Fibroblast of skin of left biceps (primary cell): ENCODE data around the gene NRG4.
A peak's percentile ranks its signal among the peaks of the same experiment; 100 is the strongest.
"Not testable (repeated sequence)": the region's sequence is repeated elsewhere in the genome, so short reads cannot be mapped to it uniquely, and the experiment has no call there.

ENCODE experiments used
- DNase-seq, 2 experiments: peaks; one replicate each; pipeline ENCODE4 v3.0.0-alpha.2; 2013; ENCODE audit warnings: low read depth in 2 of 2

The NRG4 gene

GRCh38 chr15:75994220-75994619 lies 18.0 kb downstream of the NRG4 start:
- DNase-seq: no peak

- no peak for DNase-seq
Observed at GRCh38 chr15:75992897-75993296, 19.3 kb downstream of the NRG4 start.

- DNase-seq: no peak
Observed at GRCh38 chr15:75989875-75990274, 22.3 kb downstream of the NRG4 start.

GRCh38 chr15:75989045-75989444 lies 23.2 kb downstream of the NRG4 start:
- DNase-seq: peak; percentile 22 to 25

DNA sequence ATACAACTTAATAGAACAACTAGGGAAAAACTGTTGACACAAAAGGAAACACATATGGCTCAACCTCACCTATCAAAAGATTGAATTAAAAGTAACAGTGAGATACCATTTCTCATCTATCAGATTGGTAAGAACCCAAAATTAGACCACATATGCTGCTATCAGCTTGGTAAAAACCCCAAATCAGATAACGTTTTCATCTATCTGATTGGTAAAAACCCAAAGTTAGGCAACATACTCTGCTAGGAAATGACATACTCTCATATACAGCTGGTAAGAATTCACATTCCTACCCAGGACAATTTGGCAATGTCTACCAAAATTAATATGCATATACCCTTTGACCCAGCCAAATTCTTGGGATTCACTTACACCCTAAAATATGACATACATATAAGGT lies 26.3 kb downstream of the NRG4 start:
- no peak for DNase-seq

DNA sequence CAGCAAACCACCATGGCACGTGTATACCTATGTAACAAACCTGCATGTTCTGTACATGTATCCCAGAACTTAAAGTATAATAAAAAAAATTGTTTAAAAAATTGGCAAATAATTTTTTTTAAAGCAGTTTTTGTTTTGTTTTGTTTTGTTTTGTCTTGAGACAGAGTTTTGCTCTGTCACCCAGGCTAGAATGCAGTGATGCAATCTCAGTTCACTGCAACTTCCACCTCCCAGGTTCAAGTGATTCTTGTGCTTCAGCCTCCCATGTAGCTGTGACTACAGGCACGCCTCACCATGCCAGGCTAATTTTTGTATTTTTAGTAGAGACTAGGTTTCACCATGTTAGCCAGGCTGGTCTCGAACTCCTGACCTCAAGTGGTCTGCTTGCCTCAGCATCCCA lies 27.5 kb downstream of the NRG4 start:
- not testable (repeated sequence) for DNase-seq

- DNase-seq: no peak
Observed at GRCh38 chr15:75982468-75982867, 29.8 kb downstream of the NRG4 start.

- DNase-seq: no peak
Observed at GRCh38 chr15:75981149-75981815, 30.9 kb downstream of the NRG4 start.

- DNase-seq: not testable (repeated sequence)
Observed at GRCh38 chr15:75976766-75977165, 35.5 kb downstream of the NRG4 start.

DNA sequence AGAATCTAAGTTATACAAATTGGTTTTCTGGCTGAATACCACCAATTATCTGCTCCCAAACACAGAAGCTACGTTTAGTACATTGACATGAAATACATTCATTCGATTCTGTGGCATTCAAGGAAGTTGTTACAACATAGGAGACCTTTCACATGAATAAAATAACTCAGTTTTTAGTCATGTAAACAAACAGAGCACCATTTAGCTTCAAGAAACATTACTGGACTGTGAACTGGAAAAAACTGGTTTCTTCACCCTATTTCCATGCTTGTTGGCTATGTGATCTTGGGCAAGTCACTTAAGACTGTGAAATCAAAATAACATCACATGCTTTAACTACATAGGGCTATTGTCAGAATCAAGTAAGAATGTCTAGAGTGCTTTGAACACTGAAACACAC lies 46.2 kb downstream of the NRG4 start:
- no peak for DNase-seq

DNA sequence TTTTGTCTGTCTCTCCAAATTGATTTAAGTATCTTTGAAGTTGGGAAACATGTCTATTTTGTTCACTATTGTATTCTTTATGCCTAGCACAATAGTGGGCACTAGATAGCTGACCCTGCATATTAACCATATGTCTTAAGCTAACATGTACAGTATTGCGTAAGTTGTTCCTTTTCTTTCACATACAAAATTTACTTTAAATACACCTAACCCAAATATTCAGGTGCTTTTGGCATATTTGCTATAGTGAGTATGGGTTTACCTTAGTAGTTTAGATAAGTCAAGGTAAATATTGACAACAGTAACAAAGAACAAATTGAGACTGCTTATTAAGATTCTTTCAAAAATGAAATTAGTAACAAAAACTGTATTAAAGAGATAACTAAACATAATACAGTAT lies 50.9 kb downstream of the NRG4 start:
- DNase-seq: no peak

DNA sequence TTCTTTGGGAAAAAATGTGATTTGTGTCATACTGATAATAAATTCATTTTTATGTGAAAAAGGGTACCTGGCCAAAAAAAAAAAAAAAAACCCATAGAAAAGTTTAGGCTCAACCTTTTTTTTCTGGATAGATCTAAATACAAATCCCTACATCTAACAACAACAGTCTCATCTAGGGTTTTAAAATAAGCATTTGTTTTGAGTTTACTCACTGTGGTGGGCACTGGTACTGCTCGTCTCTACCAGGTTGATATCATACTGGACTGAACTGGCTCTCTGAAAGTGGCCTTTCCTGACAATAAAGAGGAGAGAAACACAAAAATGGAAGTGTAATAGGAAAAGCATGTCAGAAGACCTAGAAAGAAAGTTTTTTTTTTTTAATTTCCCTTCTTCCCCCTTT lies 56.5 kb downstream of the NRG4 start:
- no peak for DNase-seq

DNA sequence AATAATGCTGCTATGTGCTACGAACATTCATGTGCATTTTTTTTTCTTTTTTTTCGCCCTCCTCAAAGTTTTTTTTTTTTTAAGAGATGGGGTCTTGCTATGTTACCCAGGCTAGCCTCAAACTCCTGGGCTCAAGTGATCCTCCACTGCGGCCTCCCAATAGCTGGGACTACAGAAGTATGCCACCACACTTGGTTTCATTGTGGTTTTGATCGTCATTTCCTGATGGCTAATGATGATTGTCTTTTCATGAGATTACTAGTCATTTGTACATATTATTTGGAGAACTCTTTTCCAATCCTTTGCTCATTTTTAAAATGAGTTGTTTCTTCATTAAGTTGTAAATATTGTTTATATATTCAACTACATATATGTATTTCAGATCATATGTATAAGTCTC lies 59.7 kb downstream of the NRG4 start:
- DNase-seq: no peak

GRCh38 chr15:75948761-75949296 lies 63.4 kb downstream of the NRG4 start:
- no peak for DNase-seq

DNA sequence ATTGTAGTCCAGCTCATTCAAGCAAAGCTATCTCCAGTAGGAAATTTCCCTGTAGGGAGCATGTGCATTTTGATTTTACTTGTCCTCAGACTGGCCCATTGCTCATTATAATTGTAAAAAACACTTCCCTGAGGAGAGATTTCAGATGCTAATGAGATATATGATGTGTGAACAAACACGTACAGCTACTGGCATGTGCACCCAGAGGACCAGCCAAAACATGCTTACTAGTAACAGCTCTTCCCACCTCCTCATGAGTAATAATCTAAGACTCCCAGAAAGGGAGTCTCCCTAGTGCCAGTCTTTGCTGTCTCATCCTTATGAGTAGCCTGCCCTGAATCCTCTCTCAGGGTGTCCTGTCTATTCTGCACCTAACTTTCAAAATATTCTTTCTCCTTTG lies 65.1 kb downstream of the NRG4 start:
- DNase-seq: peak; percentile 35 to 36

GRCh38 chr15:75945953-75946352 lies 66.3 kb downstream of the NRG4 start:
- peak in 1 of 2 experiments; percentile 3 for DNase-seq

GRCh38 chr15:75943713-75944215 lies 68.5 kb downstream of the NRG4 start:
- DNase-seq: no peak

DNA sequence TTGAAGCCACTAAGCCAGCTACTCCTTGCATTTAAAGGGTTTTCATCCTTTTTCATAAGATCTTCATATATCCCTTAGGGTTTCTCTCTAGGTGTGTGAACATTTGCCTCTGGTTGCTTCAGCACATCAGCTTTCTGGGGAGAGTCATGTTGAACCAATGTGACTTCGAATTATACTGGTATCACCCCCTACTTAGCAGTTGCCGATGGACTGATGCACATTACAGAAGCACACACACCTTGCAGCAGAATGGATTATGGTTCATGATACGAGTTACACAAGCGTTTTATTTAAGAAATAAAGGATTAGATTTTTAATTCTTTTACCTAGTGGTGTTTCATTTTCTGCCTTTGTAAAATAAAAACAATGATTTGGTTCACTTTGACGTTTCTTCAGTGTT lies 69.0 kb downstream of the NRG4 start:
- no peak for DNase-seq

DNA sequence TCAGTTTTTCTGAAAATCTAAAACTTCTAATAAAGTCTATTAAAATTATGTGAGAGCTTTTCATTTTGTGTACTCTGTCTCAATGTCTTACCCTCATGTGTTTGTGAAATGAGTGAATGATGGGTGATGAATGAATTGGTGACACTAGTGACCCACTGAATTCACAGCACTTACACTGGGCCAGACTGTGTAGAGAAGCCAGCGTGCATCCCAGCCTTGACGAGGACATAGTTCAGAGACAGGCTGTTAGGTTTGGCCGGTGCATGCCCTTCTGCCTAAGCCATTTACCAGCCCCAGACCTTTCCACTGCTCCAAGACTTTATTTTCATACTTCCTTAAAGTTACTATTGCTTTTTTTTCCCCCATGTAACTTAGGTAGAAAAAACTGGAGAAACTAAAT lies 69.8 kb downstream of the NRG4 start:
- no peak for DNase-seq

- DNase-seq: no peak
Observed at GRCh38 chr15:75930866-75931265, 81.4 kb downstream of the NRG4 start.

GRCh38 chr15:75929799-75930565 lies 82.2 kb downstream of the NRG4 start:
- DNase-seq: no peak

GRCh38 chr15:75928680-75929608 lies 83.3 kb downstream of the NRG4 start:
- DNase-seq: no peak
